Heart left ventricle (tissue), 16 donors: Measurements from ENCODE around the gene MUC16. TPM values are rescaled to one million over a fixed set of nuclear protein-coding genes. Genes with fewer than 3 reads are reported as not detected.

Experiments
- ATAC-seq, 4 donors: fragments of 200-7000 bp; cut with Tn5 transposase; one replicate each; pipeline ENCODE4 v1.9.1; 2020 to 2022; ENCODE audit warnings: moderate library complexity in 4 of 4, mild to moderate bottlenecking in 3 of 4, moderate number of reproducible peaks in 1 of 4
- DNase-seq, 5 donors: peaks; one replicate each; pipeline ENCODE4 v3.0.0-alpha.2; 2020
- H3K27ac ChIP-seq, 12 donors: fragments of 200-600 bp; sonication (generic) in 4 of 12; one replicate each; pipeline versions ENCODE4 v1.5.0 to v1.8.0; 2016 to 2022; ENCODE audit warnings: mild to moderate bottlenecking in 2 of 12
- H3K27me3 ChIP-seq, 9 donors: fragments of 200-600 bp; sonication (generic) in 2 of 9; one replicate each; pipeline versions ENCODE4 v1.5.1 to v1.8.0; 2016 to 2022; ENCODE audit warnings: mild to moderate bottlenecking in 3 of 9
- H3K36me3 ChIP-seq, 9 donors: fragments of 200-600 bp; sonication (generic) in 2 of 9; one replicate each; pipeline versions ENCODE4 v1.5.0 to v1.8.0; 2018 to 2022; ENCODE audit warnings: mild to moderate bottlenecking in 2 of 9
- H3K4me1 ChIP-seq, 12 donors: fragments of 200-600 bp; sonication (generic) in 4 of 12; one replicate each; pipeline versions ENCODE4 v1.5.0 to v1.8.0; 2016 to 2022; ENCODE audit warnings: mild to moderate bottlenecking in 3 of 12
- H3K4me3 ChIP-seq, 12 donors: fragments of 200-600 bp; sonication (generic) in 4 of 12; one replicate each; pipeline versions ENCODE4 v1.5.0 to v1.8.0; 2017 to 2022; ENCODE audit warnings: mild to moderate bottlenecking in 9 of 12, moderate library complexity in 4 of 12
- H3K9me3 ChIP-seq, 12 donors: fragments of 200-600 bp; sonication (generic) in 4 of 12; one replicate each; pipeline versions ENCODE4 v1.5.0 to v1.8.0; 2016 to 2022; ENCODE audit warnings: mild to moderate bottlenecking in 1 of 12
- POLR2A ChIP-seq, 2 donors: fragments of 450-650 bp; IDR thresholded peaks; one replicate each; pipeline ENCODE4 v1.6.1; 2017; ENCODE audit warnings: antibody characterized with exemption in 2 of 2, mild to moderate bottlenecking in 2 of 2, moderate library complexity in 2 of 2
- WGBS, 4 donors: extraction: QIAGEN DNeasy Blood & Tissue Kit in 2 of 4; methylation state at CpG; one replicate each; pipeline versions ENCODE4 v1.1.5 to v1.1.7; 2013 to 2018; 5-methylcytosine and 5-hydroxymethylcytosine counted together
- intact Hi-C, 10 donors: fragments of 100-400 bp; cut with DNase I; formaldehyde crosslinking; loops; one replicate each; pipeline versions ENCODE4 v1.11.1 to v1.14.2; 2022
- polyA plus RNA-seq, 2 donors: library from polyadenylated mRNA; stranded (reverse); fragments of 200-250 nt; gene quantifications; one replicate each; pipeline ENCODE4 v1.2.3, GENCODE V29; 2013
- total RNA-seq, 9 donors: library from RNA; depleted of rRNA in 2 of 9; stranded (reverse); fragments of >200 nt in 2 of 9; fragmentation: NEBNext Ultra II Directional in 3 of 9; extraction: Animal tissue kit (Norgen Biotek cat#: 25700) in 3 of 9; gene quantifications; one replicate each; pipeline versions ENCODE4 v1.1.0 to v1.2.4, GENCODE V29; 2016 to 2023
- TF ChIP-seq, protein P1 (sequence below), 12 donors: fragments of 200-600 bp; sonication (generic) in 4 of 12; IDR thresholded peaks; one replicate each; pipeline versions ENCODE4 v1.5.0 to v1.8.0; 2018 to 2022; ENCODE audit warnings: antibody characterized with exemption in 12 of 12, mild to moderate bottlenecking in 5 of 12
- donor health status: ischemic (EF 13 %, LVEDD 7.1; RV severe dilation, severe dysfunction).
- donor health status: healthy with polysubstance abuse.
- donor health status: DM: no; HTN: yes; CAD: no.
- donor health status: DM: no; HTN: no; CAD: no.
- donor health status: ischemic (EF 25% LVEDD 6.9; RV normal size, moderate dysfunction).
- donor health status: ischemic (EF 25% LVEDD 5.7; RV mildly dilated, moderate dysfunction).
- donor health status: healthy.
- donor health status: DM: yes; HTN: yes; CAD: no.
- donor health status: ischemic (EF 35%, LVEDD 5.7; RV mildly dilated, moderate dysfunction).
- donor health status: nonischemic (EF 11% LVEDD 7.7; RV severe dilation, severe dysfunction).
- donor health status: DM: yes; HTN: yes; CAD: no.
- donor health status: PGD.
- donor health status: ischemic (EF 29% LVEDD 5.4; RV normal size, mild dysfunction).
- donor health status: nonischemic (EF 23%, LVEDD 6.1; RV moderate dilation, normal function).

Gene MUC16
- total and polyA plus RNA-seq, 11 donors, result under 0.01 to 16.2 (median 0.05) TPM; not detected in 7

DNA sequence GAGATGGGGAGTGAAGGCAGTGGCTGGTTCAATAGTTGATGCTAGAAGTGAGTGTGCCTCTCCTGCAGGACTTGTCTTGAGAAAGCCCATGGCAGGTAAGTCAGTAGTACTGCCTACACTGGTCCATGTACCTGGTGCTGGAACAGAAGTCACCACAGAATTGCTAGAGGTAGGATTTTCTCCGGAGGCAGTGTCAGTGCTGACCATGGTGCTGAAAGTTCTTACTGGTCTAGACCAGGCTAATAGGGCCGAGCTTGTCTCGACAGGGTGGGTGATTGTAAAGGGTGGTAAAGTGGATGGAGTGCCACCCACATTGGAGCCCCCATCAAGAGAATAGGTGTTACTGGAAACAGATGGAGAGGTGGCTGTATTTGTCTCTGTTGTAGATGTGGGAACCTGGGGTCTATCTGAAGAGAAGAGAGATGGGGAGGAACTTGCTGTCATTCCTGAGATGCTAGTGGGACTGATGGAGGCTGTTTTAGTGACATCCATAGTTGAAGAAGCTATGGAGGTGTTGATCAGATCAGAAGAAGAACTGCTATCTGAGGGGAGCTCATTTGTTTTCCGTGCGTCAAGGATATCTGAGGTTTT lies 36.6 kb downstream of the MUC16 start:
- TF ChIP-seq, protein P1, sequence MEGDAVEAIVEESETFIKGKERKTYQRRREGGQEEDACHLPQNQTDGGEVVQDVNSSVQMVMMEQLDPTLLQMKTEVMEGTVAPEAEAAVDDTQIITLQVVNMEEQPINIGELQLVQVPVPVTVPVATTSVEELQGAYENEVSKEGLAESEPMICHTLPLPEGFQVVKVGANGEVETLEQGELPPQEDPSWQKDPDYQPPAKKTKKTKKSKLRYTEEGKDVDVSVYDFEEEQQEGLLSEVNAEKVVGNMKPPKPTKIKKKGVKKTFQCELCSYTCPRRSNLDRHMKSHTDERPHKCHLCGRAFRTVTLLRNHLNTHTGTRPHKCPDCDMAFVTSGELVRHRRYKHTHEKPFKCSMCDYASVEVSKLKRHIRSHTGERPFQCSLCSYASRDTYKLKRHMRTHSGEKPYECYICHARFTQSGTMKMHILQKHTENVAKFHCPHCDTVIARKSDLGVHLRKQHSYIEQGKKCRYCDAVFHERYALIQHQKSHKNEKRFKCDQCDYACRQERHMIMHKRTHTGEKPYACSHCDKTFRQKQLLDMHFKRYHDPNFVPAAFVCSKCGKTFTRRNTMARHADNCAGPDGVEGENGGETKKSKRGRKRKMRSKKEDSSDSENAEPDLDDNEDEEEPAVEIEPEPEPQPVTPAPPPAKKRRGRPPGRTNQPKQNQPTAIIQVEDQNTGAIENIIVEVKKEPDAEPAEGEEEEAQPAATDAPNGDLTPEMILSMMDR (IDR thresholded peaks at IDR 0.05), result no peak
- no peak for TF ChIP-seq POLR2A (IDR thresholded peaks at IDR 0.05)
- intact Hi-C loops, result no loop called here
- WGBS, 4 donors, result 57 to 66% (median 61%) methylated on average over 5 of the region's 5 CpGs

DNA sequence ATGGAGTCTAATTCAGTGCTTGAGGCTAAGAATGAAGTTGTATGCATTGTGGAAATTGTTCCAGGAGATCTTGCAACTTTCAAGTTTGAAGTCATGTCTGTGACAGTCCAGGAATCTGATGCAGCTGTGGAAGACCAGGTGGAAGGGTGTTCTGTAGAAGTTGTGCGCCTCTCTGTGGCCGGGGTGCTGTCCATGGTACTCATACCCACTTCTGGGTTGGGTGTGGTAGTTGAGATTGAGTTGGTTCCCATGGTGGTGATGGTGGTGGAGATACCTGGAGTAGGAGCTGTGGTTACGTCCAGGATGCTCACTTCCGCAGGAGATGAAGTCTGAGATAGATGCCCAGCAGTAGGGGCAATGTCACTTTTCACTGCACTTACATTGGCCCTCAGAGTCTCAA lies 44.3 kb downstream of the MUC16 start:
- ATAC-seq (no peak), DNase-seq (no peak)
- Histone ChIP-seq H3K4me3 (no peak overlapping the region), H3K36me3 (no peaks in the 10 kb centered on the region), H3K27me3 (no peaks in the 10 kb centered on the region), H3K27ac (no peak overlapping the region), H3K9me3 (peaks cover 0 to 4% (median 0%) of the 10 kb centered on the region in 12 donors), H3K4me1 (no peaks in the 10 kb centered on the region)
- TF ChIP-seq, protein P1 (IDR thresholded peaks at IDR 0.05), result no peak
- no peak for TF ChIP-seq POLR2A (IDR thresholded peaks at IDR 0.05)
- 25 to 66% (median 51%) methylated on average over 4 of the region's 4 CpGs for WGBS, 4 donors
- intact Hi-C loops, result no loop called here

More for the DNA sequence above, 36.6 kb downstream of the MUC16 start:
- no peaks in the 10 kb centered on the region for H3K27me3 ChIP-seq
- H3K4me3 ChIP-seq, result no peak overlapping the region
- no peak overlapping the region for H3K27ac ChIP-seq
- no peaks in the 10 kb centered on the region for H3K4me1 ChIP-seq
- no peak for ATAC-seq
- H3K9me3 ChIP-seq, result peaks cover 0 to 4% (median 0%) of the 10 kb centered on the region in 12 donors
- H3K36me3 ChIP-seq, result no peaks in the 10 kb centered on the region
- DNase-seq, result no peak

Other genes with a start within 250 kb of the MUC16 start
- 10 to 100 TPM in 6 of 9 donors, 1 to 10 TPM in 3; 7.2 to 16.2 (median 11.2) TPM for gene ZNF558, start 178.1 kb downstream of the MUC16 start, total RNA-seq
- gene ZNF558, start 178.1 kb downstream of the MUC16 start, polyA plus RNA-seq, result 10 to 100 TPM in 1 of 2 donors, 1 to 10 TPM in 1; 5.0 to 12.5 TPM
- gene MBD3L1, start 178.0 kb downstream of the MUC16 start, total RNA-seq, result not detected
- gene MBD3L1, start 178.0 kb downstream of the MUC16 start, polyA plus RNA-seq, result not detected
- gene OR1M1, start 76.7 kb upstream of the MUC16 start, total RNA-seq, result not detected
- not detected for gene OR1M1, start 76.7 kb upstream of the MUC16 start, polyA plus RNA-seq
- gene OR7G2, start 97.1 kb upstream of the MUC16 start, total RNA-seq, result not detected
- not detected for gene OR7G2, start 97.1 kb upstream of the MUC16 start, polyA plus RNA-seq
- gene OR7G1, start 105.4 kb upstream of the MUC16 start, total RNA-seq, result not detected
- not detected for gene OR7G1, start 105.4 kb upstream of the MUC16 start, polyA plus RNA-seq
- not detected for gene OR7G3, start 116.5 kb upstream of the MUC16 start, total RNA-seq
- not detected for gene OR7G3, start 116.5 kb upstream of the MUC16 start, polyA plus RNA-seq
- 10 to 100 TPM in 7 of 9 donors, 1 to 10 TPM in 2; 8.4 to 21.6 (median 13.5) TPM for gene ZNF317, start 130.0 kb upstream of the MUC16 start, total RNA-seq
- gene ZNF317, start 130.0 kb upstream of the MUC16 start, polyA plus RNA-seq, result 10 to 100 TPM; 10.7 to 16.8 TPM
- not detected for gene OR7D2, start 168.6 kb upstream of the MUC16 start, total RNA-seq
- not detected for gene OR7D2, start 168.6 kb upstream of the MUC16 start, polyA plus RNA-seq
- not detected for gene OR7D4, start 209.2 kb upstream of the MUC16 start, total RNA-seq
- gene OR7D4, start 209.2 kb upstream of the MUC16 start, polyA plus RNA-seq, result not detected
- not detected for gene OR7E24, start 240.5 kb upstream of the MUC16 start, total RNA-seq
- gene OR7E24, start 240.5 kb upstream of the MUC16 start, polyA plus RNA-seq, result not detected